GM18519 (cell line): ENCODE measurements around the gene GABRG3.

Experiments used
- ATAC-seq: cut with Tn5 transposase; IDR thresholded peaks from one replicate; pipeline ENCODE4 v1.9.1; 2021; ENCODE audit warnings: mild to moderate bottlenecking, moderate library complexity; ENCODE audit not compliant: unreplicated experiment, low FRiP score

GABRG3 gene

GRCh38 chr15:27091270-27091940 is 120.4 kb downstream of the GABRG3 start:
- no peak for ATAC-seq

GRCh38 chr15:27092390-27092789 is 121.4 kb downstream of the GABRG3 start:
- ATAC-seq, result no peak

- no peak for ATAC-seq
Measured at GRCh38 chr15:27094235-27094634, 123.3 kb downstream of the GABRG3 start.

GRCh38 chr15:27095886-27096624 is 125.1 kb downstream of the GABRG3 start:
- no peak for ATAC-seq

GRCh38 chr15:27097506-27097905 is 126.5 kb downstream of the GABRG3 start:
- no peak for ATAC-seq

- no peak for ATAC-seq
Measured at GRCh38 chr15:27101982-27102381, 131.0 kb downstream of the GABRG3 start.

GRCh38 chr15:27111323-27111722 is 140.3 kb downstream of the GABRG3 start:
- no peak for ATAC-seq

- ATAC-seq, result no peak
Measured at GRCh38 chr15:27114473-27114872, 143.5 kb downstream of the GABRG3 start.

GRCh38 chr15:27119695-27120266 is 148.8 kb downstream of the GABRG3 start:
- no peak for ATAC-seq

GRCh38 chr15:27121672-27122071 is 150.7 kb downstream of the GABRG3 start:
- no peak for ATAC-seq

- no peak for ATAC-seq
Measured at GRCh38 chr15:27123291-27123690, 152.3 kb downstream of the GABRG3 start.

- ATAC-seq, result no peak
Measured at GRCh38 chr15:27123808-27124207, 152.8 kb downstream of the GABRG3 start.

GRCh38 chr15:27124287-27124871 is 153.4 kb downstream of the GABRG3 start:
- no peak for ATAC-seq

GRCh38 chr15:27125185-27125584 is 154.2 kb downstream of the GABRG3 start:
- no peak for ATAC-seq

- ATAC-seq, result no peak
Measured at GRCh38 chr15:27126449-27126848, 155.5 kb downstream of the GABRG3 start.

- ATAC-seq, result no peak
Measured at GRCh38 chr15:27127815-27128570, 157.0 kb downstream of the GABRG3 start.

GRCh38 chr15:27133249-27133648 is 162.3 kb downstream of the GABRG3 start:
- ATAC-seq, result no peak

- no peak for ATAC-seq
Measured at GRCh38 chr15:27134481-27134880, 163.5 kb downstream of the GABRG3 start.

GRCh38 chr15:27135151-27135550 is 164.2 kb downstream of the GABRG3 start:
- ATAC-seq, result no peak

- ATAC-seq, result no peak
Measured at GRCh38 chr15:27137127-27137526, 166.1 kb downstream of the GABRG3 start.

GRCh38 chr15:27165590-27165989 is 194.6 kb downstream of the GABRG3 start:
- no peak for ATAC-seq
